Keratinocyte (primary cell): ENCODE measurements around the gene PTK7. TPM values are rescaled to one million over a fixed set of nuclear protein-coding genes. Genes with fewer than 3 reads are reported as not detected.
A peak's percentile ranks its signal among the peaks of the same experiment; 100 is the strongest.
"Not testable (repeated sequence)": the region's sequence is repeated elsewhere in the genome, so short reads cannot be mapped to it uniquely, and the experiment has no call there.

Experiments used
- DNase-seq: peaks from one replicate; pipeline ENCODE4 v3.0.0-alpha.2; 2011; ENCODE audit warnings: low read depth, missing footprints, low spot score
- FAIRE-seq: peaks from 2 replicates; lab custom pipeline; 2011; peaks lifted over from hg19 to GRCh38; lab: Jason Lieb, UNC
- H2AFZ ChIP-seq: 2 replicates; pipeline ENCODE4 v1.6.0; 2012; ENCODE audit warnings: low read length, control low read depth, inconsistent platforms; ENCODE audit not compliant: control insufficient read depth
- H3K27ac ChIP-seq: 2 replicates; pipeline ENCODE4 v1.5.1; 2011; ENCODE audit warnings: low read length; ENCODE audit not compliant: control insufficient read depth, insufficient read depth
- H3K27me3 ChIP-seq: 3 replicates; pipeline ENCODE4 v1.6.0; 2011; ENCODE audit warnings: low read length; ENCODE audit not compliant: control insufficient read depth, insufficient read depth; ENCODE audit errors: extremely low read depth
- H3K36me3 ChIP-seq, 2 experiments: 2 replicates in 1 of 2; 3 replicates in 1 of 2; pipeline ENCODE4 v1.5.1; 2011; ENCODE audit warnings: low read length in 2 of 2, mild to moderate bottlenecking in 1 of 2; ENCODE audit not compliant: control insufficient read depth in 2 of 2, insufficient read depth in 2 of 2; ENCODE audit errors: extremely low read depth in 1 of 2
- H3K4me1 ChIP-seq: 3 replicates; pipeline ENCODE4 v1.5.1; 2011; ENCODE audit warnings: low read length; ENCODE audit not compliant: control insufficient read depth, insufficient read depth; ENCODE audit errors: extremely low read depth
- H3K4me2 ChIP-seq: 3 replicates; pipeline ENCODE4 v1.6.0; 2011; ENCODE audit warnings: low read depth, low read length; ENCODE audit not compliant: control insufficient read depth, insufficient read depth; ENCODE audit errors: extremely low read depth
- H3K4me3 ChIP-seq, 3 experiments: fragments of 200-600 bp in 1 of 3; sonication (generic) in 1 of 3; 2 replicates in 2 of 3; 3 replicates in 1 of 3; pipeline ENCODE4 v1.5.1; 2011 to 2016; ENCODE audit warnings: low read length in 3 of 3, mild to moderate bottlenecking in 3 of 3, control low read depth in 2 of 3, inconsistent platforms in 1 of 3, low read depth in 1 of 3, mixed read lengths in 1 of 3, mixed run types in 1 of 3, moderate library complexity in 1 of 3; ENCODE audit not compliant: control insufficient read depth in 2 of 3, insufficient read depth in 2 of 3; ENCODE audit errors: extremely low read depth in 1 of 3
- H3K79me2 ChIP-seq: 2 replicates; pipeline ENCODE4 v1.6.0; 2012; ENCODE audit warnings: low read length; ENCODE audit not compliant: control insufficient read depth, insufficient read depth
- H3K9ac ChIP-seq: 3 replicates; pipeline ENCODE4 v1.6.0; 2011; ENCODE audit warnings: low read length; ENCODE audit not compliant: control insufficient read depth, insufficient read depth; ENCODE audit errors: extremely low read depth
- H3K9me1 ChIP-seq: 3 replicates; pipeline ENCODE4 v1.6.0; 2011; ENCODE audit warnings: low read length; ENCODE audit not compliant: control insufficient read depth, insufficient read depth; ENCODE audit errors: extremely low read depth
- H3K9me3 ChIP-seq: 2 replicates; pipeline ENCODE4 v1.5.1; 2012; ENCODE audit warnings: low read depth, low read length; ENCODE audit not compliant: control insufficient read depth
- H4K20me1 ChIP-seq: 3 replicates; pipeline ENCODE4 v1.6.0; 2011; ENCODE audit warnings: low read length; ENCODE audit not compliant: control insufficient read depth, insufficient read depth; ENCODE audit errors: extremely low read depth
- CTCF ChIP-seq, 3 experiments: IDR thresholded peaks in 1 of 3; conservative IDR thresholded peaks in 1 of 3; optimal IDR thresholded peaks in 1 of 3; 2 replicates in 2 of 3; 3 replicates in 1 of 3; pipeline versions ENCODE3 to v1.5.1; 2011; ENCODE audit warnings: low read length in 3 of 3, mild to moderate bottlenecking in 3 of 3, moderate library complexity in 2 of 3, control low read depth in 1 of 3, inconsistent platforms in 1 of 3; ENCODE audit not compliant: insufficient read depth in 2 of 3; ENCODE audit errors: extremely low read depth in 1 of 3
- EZH2 ChIP-seq: IDR thresholded peaks from one replicate; pipeline ENCODE4 v1.6.1; 2012; ENCODE audit warnings: inconsistent platforms, mild to moderate bottlenecking, low read length, moderate library complexity
- dilution Hi-C: fragments of 300-500 bp; cut with MboI; formaldehyde crosslinking; loops from one replicate; pipeline ENCODE4 v1.7.0; 2020; ENCODE audit warnings: low sequenced_read_pairs; ENCODE audit not compliant: extremely low pct_ligation_motif_present
- polyA plus RNA-seq, 5 experiments: library from polyadenylated mRNA; depleted of rRNA in 3 of 5; stranded (reverse) in 3 of 5; stranded (forward) in 1 of 5; unstranded in 1 of 5; fragments of >200 nt; gene quantifications; 1 replicate in 1 of 5; 2 replicates in 3 of 5; 3 replicates in 1 of 5; pipeline versions ENCODE4 v1.2.1 to v1.2.3, GENCODE V29; 2011 to 2012; ENCODE audit warnings: missing spikeins in 2 of 5, low read depth in 1 of 5, low replicate concordance in 1 of 5

The PTK7 gene
- polyA plus RNA-seq, 1 donor (not counting 4 experiments of a cell fraction or from before 2014, with no cell fraction given), result 58.8 TPM

GRCh38 chr6:43113431-43114260 lies 37.5 kb downstream of the PTK7 start:
- H3K9me3 ChIP-seq, result no peaks in the 10 kb centered on the region
- H4K20me1 ChIP-seq, result no peaks in the 10 kb centered on the region
- peak overlapping the region; percentile 90 for H3K27ac ChIP-seq
- dilution Hi-C loops, result no loop called here
- H2AFZ ChIP-seq, result peak overlapping the region; percentile 68
- H3K4me2 ChIP-seq, result peak overlapping the region; percentile 92
- no peak for TF ChIP-seq CTCF (optimal IDR thresholded peaks at IDR 0.05 in 1 of 3, IDR thresholded peaks at IDR 0.05 in 1 of 3, conservative IDR thresholded peaks at IDR 0.05 in 1 of 3; ENCODE audit: extremely low read depth in 1 of 3, insufficient read depth in 2 of 3, low read length in 3 of 3)
- TF ChIP-seq EZH2, result no peak
- no peak for DNase-seq
- H3K9ac ChIP-seq, result peak overlapping the region; percentile 91
- peaks cover 2% of the 10 kb centered on the region for H3K9me1 ChIP-seq
- no peaks in the 10 kb centered on the region for H3K27me3 ChIP-seq
- H3K4me1 ChIP-seq, result peaks cover 30% of the 10 kb centered on the region
- H3K36me3 ChIP-seq, result no peaks in the 10 kb centered on the region
- H3K4me3 ChIP-seq, result peak overlapping the region in 2 of 3 experiments; percentile 60 to 64
- peaks cover 63% of the 10 kb centered on the region for H3K79me2 ChIP-seq
- peak; percentile 82 for FAIRE-seq

GRCh38 chr6:43115365-43115764 lies 39.3 kb downstream of the PTK7 start:
- TF ChIP-seq EZH2 (no peak), CTCF (optimal IDR thresholded peaks at IDR 0.05 in 1 of 3, IDR thresholded peaks at IDR 0.05 in 1 of 3, conservative IDR thresholded peaks at IDR 0.05 in 1 of 3; ENCODE audit: extremely low read depth in 1 of 3, insufficient read depth in 2 of 3, low read length in 3 of 3) (no peak)
- Histone ChIP-seq H2AFZ (no peak overlapping the region), H3K4me2 (peak overlapping the region; percentile 92), H3K4me1 (peaks cover 33% of the 10 kb centered on the region), H3K27ac (peak overlapping the region; percentile 90), H3K4me3 (no peak overlapping the region), H3K9me3 (no peaks in the 10 kb centered on the region), H4K20me1 (no peaks in the 10 kb centered on the region), H3K79me2 (peaks cover 71% of the 10 kb centered on the region), H3K27me3 (no peaks in the 10 kb centered on the region), H3K9ac (peak overlapping the region; percentile 41), H3K36me3 (no peaks in the 10 kb centered on the region), H3K9me1 (peaks cover 3% of the 10 kb centered on the region)
- peak; percentile 90 for FAIRE-seq
- dilution Hi-C loops, result no loop called here
- DNase-seq, result peak; percentile 89

GRCh38 chr6:43117466-43117865 lies 41.4 kb downstream of the PTK7 start:
- peaks cover 54% of the 10 kb centered on the region for H3K4me1 ChIP-seq
- H3K36me3 ChIP-seq, H3K27me3 ChIP-seq, H3K9me1 ChIP-seq, FAIRE-seq, H3K4me2 ChIP-seq, DNase-seq, dilution Hi-C loops, H3K9me3 ChIP-seq, H3K4me3 ChIP-seq, H3K9ac ChIP-seq, H2AFZ ChIP-seq, H4K20me1 ChIP-seq, H3K27ac ChIP-seq: not testable (repeated sequence)
- H3K79me2 ChIP-seq, result peaks cover 63% of the 10 kb centered on the region
